ENCODE measurements around the gene HEPACAM2. TPM values are rescaled to one million over a fixed set of nuclear protein-coding genes. Genes with fewer than 3 reads are reported as not detected.

HEPACAM2 gene
- not detected in 5 replicates for total RNA-seq (2022; extraction: Qiagen RNA extraction)

GRCh38 chr7:93226310-93226709, at the start of gene HEPACAM2:
HEPACAM2 (minus strand) TSS chr7:93226469.

GRCh38 chr7:93231799-93232672, 5.8 kb upstream of the HEPACAM2 start, which contains the start of gene VPS50:
VPS50 (plus strand) TSS chr7:93232366; CDS start chr7:93232468, 102 bp downstream.

GRCh38 chr7:93148144-93148543, 78.1 kb downstream of the HEPACAM2 start, which contains the start of gene SAMD9L:
SAMD9L (minus strand) TSS chr7:93148385; CDS start chr7:93135971, 12,414 bp downstream.

Other genes starting within 250 kb of the HEPACAM2 start
- gene SAMD9, start 108.5 kb downstream of the HEPACAM2 start, total RNA-seq (2022; extraction: Qiagen RNA extraction) = 2.5 to 5.1 TPM (median 4.0 TPM) in 5 replicates
- 0.39 to 0.74 TPM (median 0.46 TPM) in 5 replicates for gene SAMD9L, start 78.1 kb downstream of the HEPACAM2 start, total RNA-seq (2022; extraction: Qiagen RNA extraction)
- 5.3 to 6.9 TPM (median 6.5 TPM) in 5 replicates for gene VPS50, start 5.9 kb upstream of the HEPACAM2 start, total RNA-seq (2022; extraction: Qiagen RNA extraction)